Central memory CD8-positive, alpha-beta T cell (primary cell): Measurements from ENCODE around the gene ZCCHC4.
"Not testable (repeated sequence)": the region's sequence is repeated elsewhere in the genome, so short reads cannot be mapped to it uniquely, and the experiment has no call there.

Experiments
- ATAC-seq: fragments of 150-1000 bp; cut with Tn5 transposase; replicated peaks from 2 replicates; pipeline ENCODE4 v1.10.0; 2022; ENCODE audit warnings: mild to moderate bottlenecking, moderate FRiP score, moderate number of reproducible peaks; ENCODE audit not compliant: poor library complexity, severe bottlenecking; ENCODE audit errors: extremely low read depth
- DNase-seq, 2 donors: peaks; one replicate each; pipeline ENCODE4 v3.0.0; 2021; ENCODE audit warnings: low spot score in 2 of 2
- H3K27ac Mint-ChIP-seq: one replicate; pipeline ENCODE4 v1.8.0; 2022; ENCODE audit warnings: low read depth, mild to moderate bottlenecking, moderate library complexity, mixed read lengths
- H3K27me3 Mint-ChIP-seq: one replicate; pipeline ENCODE4 v1.8.0; 2022; ENCODE audit warnings: mixed read lengths
- H3K36me3 Mint-ChIP-seq: one replicate; pipeline ENCODE4 v1.8.0; 2022; ENCODE audit warnings: mild to moderate bottlenecking, moderate library complexity, mixed read lengths; ENCODE audit not compliant: insufficient read depth
- H3K4me1 Mint-ChIP-seq: one replicate; pipeline ENCODE4 v1.8.0; 2022; ENCODE audit warnings: mixed read lengths
- H3K4me3 Mint-ChIP-seq: one replicate; pipeline ENCODE4 v1.8.0; 2022; ENCODE audit warnings: mild to moderate bottlenecking, moderate library complexity, mixed read lengths
- H3K9me3 Mint-ChIP-seq: one replicate; pipeline ENCODE4 v1.8.0; 2022; ENCODE audit warnings: mixed read lengths

Gene ZCCHC4

GRCh38 chr4:25306518-25307057 lies 6.0 kb upstream of the ZCCHC4 start:
- H3K9me3 Mint-ChIP-seq: no peaks in the 10 kb centered on the region
- no peak overlapping the region for H3K4me3 Mint-ChIP-seq
- no peaks in the 10 kb centered on the region for H3K4me1 Mint-ChIP-seq
- DNase-seq: no peak
- H3K27me3 Mint-ChIP-seq: peaks cover 58% of the 10 kb centered on the region
- no peak overlapping the region for H3K27ac Mint-ChIP-seq
- H3K36me3 Mint-ChIP-seq: no peaks in the 10 kb centered on the region
- no peak for ATAC-seq

GRCh38 chr4:25307596-25307995 lies 5.0 kb upstream of the ZCCHC4 start:
- Mint-ChIP-seq H3K4me3 (no peak overlapping the region), H3K27me3 (peaks cover 57% of the 10 kb centered on the region), H3K4me1 (peaks cover 6% of the 10 kb centered on the region)

GRCh38 chr4:25308306-25308705 lies 4.3 kb upstream of the ZCCHC4 start:
- Mint-ChIP-seq H3K4me1 (peaks cover 10% of the 10 kb centered on the region), H3K4me3 (no peak overlapping the region), H3K36me3 (peaks cover 3% of the 10 kb centered on the region), H3K27ac (no peak overlapping the region), H3K27me3 (peaks cover 52% of the 10 kb centered on the region), H3K9me3 (no peaks in the 10 kb centered on the region)
- ATAC-seq (no peak), DNase-seq (no peak)

More at GRCh38 chr4:25307596-25307995, 5.0 kb upstream of the ZCCHC4 start:
- DNase-seq (no peak), ATAC-seq (no peak)
- H3K27ac Mint-ChIP-seq: no peak overlapping the region
- H3K36me3 Mint-ChIP-seq: peaks cover under 1% of the 10 kb centered on the region
- H3K9me3 Mint-ChIP-seq: no peaks in the 10 kb centered on the region

- peaks cover 3% of the 10 kb centered on the region for H3K36me3 Mint-ChIP-seq
- DNase-seq (no peak), ATAC-seq (no peak)
- H3K9me3 Mint-ChIP-seq: no peaks in the 10 kb centered on the region
- H3K4me1 Mint-ChIP-seq: peaks cover 10% of the 10 kb centered on the region
- no peak overlapping the region for H3K27ac Mint-ChIP-seq
- no peak overlapping the region for H3K4me3 Mint-ChIP-seq
- H3K27me3 Mint-ChIP-seq: peaks cover 48% of the 10 kb centered on the region
Observed at GRCh38 chr4:25308761-25309160, 3.8 kb upstream of the ZCCHC4 start.

GRCh38 chr4:25310066-25310802 lies 2.3 kb upstream of the ZCCHC4 start:
- Mint-ChIP-seq H3K4me1 (peaks cover 10% of the 10 kb centered on the region), H3K36me3 (peaks cover 3% of the 10 kb centered on the region), H3K9me3 (no peaks in the 10 kb centered on the region), H3K4me3 (no peak overlapping the region), H3K27me3 (peaks cover 39% of the 10 kb centered on the region), H3K27ac (no peak overlapping the region)
- ATAC-seq (no peak), DNase-seq (no peak)

- ATAC-seq: no peak
- Mint-ChIP-seq H3K27ac (no peak overlapping the region), H3K4me3 (no peak overlapping the region)
Observed at GRCh38 chr4:25310803-25311166, 1.8 kb upstream of the ZCCHC4 start.

GRCh38 chr4:25313201-25313895 lies 774 bp downstream of the ZCCHC4 start:
- Mint-ChIP-seq H3K4me3 (peak overlapping the region; percentile 95), H3K9me3 (no peaks in the 10 kb centered on the region), H3K27me3 (peaks cover 17% of the 10 kb centered on the region), H3K36me3 (peaks cover 17% of the 10 kb centered on the region), H3K4me1 (peaks cover 10% of the 10 kb centered on the region), H3K27ac (peak overlapping the region; percentile 95)
- ATAC-seq (no peak), DNase-seq (no peak)

More at GRCh38 chr4:25310803-25311166, 1.8 kb upstream of the ZCCHC4 start:
- Mint-ChIP-seq H3K27me3 (peaks cover 39% of the 10 kb centered on the region), H3K9me3 (no peaks in the 10 kb centered on the region), H3K4me1 (peaks cover 10% of the 10 kb centered on the region), H3K36me3 (peaks cover 5% of the 10 kb centered on the region)
- DNase-seq: no peak

- H3K27ac Mint-ChIP-seq: no peak overlapping the region
- H3K27me3 Mint-ChIP-seq: no peaks in the 10 kb centered on the region
- no peaks in the 10 kb centered on the region for H3K9me3 Mint-ChIP-seq
- H3K4me1 Mint-ChIP-seq: no peaks in the 10 kb centered on the region
- peaks cover 25% of the 10 kb centered on the region for H3K36me3 Mint-ChIP-seq
- no peak for DNase-seq
- no peak overlapping the region for H3K4me3 Mint-ChIP-seq
- ATAC-seq: no peak
Observed at GRCh38 chr4:25320336-25320735, 7.8 kb downstream of the ZCCHC4 start.

- Mint-ChIP-seq H3K4me3 (no peak overlapping the region), H3K4me1 (no peaks in the 10 kb centered on the region), H3K9me3 (no peaks in the 10 kb centered on the region), H3K36me3 (peaks cover 23% of the 10 kb centered on the region), H3K27ac (no peak overlapping the region), H3K27me3 (no peaks in the 10 kb centered on the region)
- ATAC-seq (no peak), DNase-seq (no peak)
Observed at GRCh38 chr4:25320773-25321172, 8.2 kb downstream of the ZCCHC4 start.

- H3K36me3 Mint-ChIP-seq: peaks cover 20% of the 10 kb centered on the region
- no peak overlapping the region for H3K27ac Mint-ChIP-seq
- H3K9me3 Mint-ChIP-seq: no peaks in the 10 kb centered on the region
- ATAC-seq (no peak), DNase-seq (no peak)
- no peak overlapping the region for H3K4me3 Mint-ChIP-seq
- H3K27me3 Mint-ChIP-seq: no peaks in the 10 kb centered on the region
- no peaks in the 10 kb centered on the region for H3K4me1 Mint-ChIP-seq
Observed at GRCh38 chr4:25321703-25322102, 9.1 kb downstream of the ZCCHC4 start.

- H3K4me1 Mint-ChIP-seq: peaks cover 12% of the 10 kb centered on the region
- H3K27me3 Mint-ChIP-seq, H3K27ac Mint-ChIP-seq, H3K36me3 Mint-ChIP-seq, DNase-seq, H3K4me3 Mint-ChIP-seq, ATAC-seq, H3K9me3 Mint-ChIP-seq: not testable (repeated sequence)
Observed at GRCh38 chr4:25328463-25328862, 15.9 kb downstream of the ZCCHC4 start.

GRCh38 chr4:25330335-25330734 lies 17.8 kb downstream of the ZCCHC4 start:
- no peak for DNase-seq
- ATAC-seq: no peak
- H3K27ac Mint-ChIP-seq: peak overlapping the region; percentile 97
- peaks cover 12% of the 10 kb centered on the region for H3K4me1 Mint-ChIP-seq
- no peaks in the 10 kb centered on the region for H3K9me3 Mint-ChIP-seq
- peaks cover 7% of the 10 kb centered on the region for H3K36me3 Mint-ChIP-seq
- peak overlapping the region; percentile 81 for H3K4me3 Mint-ChIP-seq
- no peaks in the 10 kb centered on the region for H3K27me3 Mint-ChIP-seq
